HepG2 (cell line): Measurements from ENCODE around the gene UEVLD. TPM values are rescaled to one million over a fixed set of nuclear protein-coding genes. Genes with fewer than 3 reads are reported as not detected.

ENCODE experiments used
- HIC2 ChIP-seq: sonication (generic); formaldehyde crosslinking; IDR thresholded peaks from 2 replicates; pipeline ENCODE4 v1.9.0; 2022; ENCODE audit warnings: low read depth, missing genetic modification reagents
- HNRNPL ChIP-seq: fragments of 200-400 bp; formaldehyde crosslinking; IDR thresholded peaks from 2 replicates; pipeline ENCODE4 v1.6.1; 2017; ENCODE audit warnings: mild to moderate bottlenecking, low read depth, low read length
- HOXA3 ChIP-seq: sonication (generic); formaldehyde crosslinking; IDR thresholded peaks from 2 replicates; pipeline ENCODE4 v1.5.0; 2020; ENCODE audit warnings: missing genetic modification reagents
- NR2F6 ChIP-seq, 2 experiments: IDR thresholded peaks; 2 replicates each; pipeline ENCODE4 v1.6.1; 2016; ENCODE audit warnings: antibody characterized with exemption in 1 of 2, mild to moderate bottlenecking in 1 of 2
- PAWR ChIP-seq: sonication (generic); formaldehyde crosslinking; IDR thresholded peaks from 2 replicates; pipeline ENCODE4 v1.4.0; 2020; ENCODE audit warnings: missing genetic modification reagents, mild to moderate bottlenecking, borderline replicate concordance
- PRDM10 ChIP-seq: sonication (generic); formaldehyde crosslinking; IDR thresholded peaks from 2 replicates; pipeline ENCODE4 v1.4.0; 2020; ENCODE audit warnings: low read depth, missing genetic modification reagents
- RAD51 ChIP-seq: fragments of 450-650 bp; IDR thresholded peaks from 2 replicates; pipeline ENCODE4 v1.6.1; 2016; ENCODE audit warnings: borderline replicate concordance
- REST ChIP-seq, 2 experiments: IDR thresholded peaks; 2 replicates each; pipeline ENCODE4 v1.6.1; 2011 to 2012; ENCODE audit warnings: low read length in 2 of 2, borderline replicate concordance in 1 of 2, low read depth in 1 of 2, mild to moderate bottlenecking in 1 of 2, moderate library complexity in 1 of 2
- THAP11 ChIP-seq: IDR thresholded peaks from 2 replicates; pipeline ENCODE4 v1.6.1; 2016; ENCODE audit warnings: missing biosample characterization, missing genetic modification reagents
- ZNF124 ChIP-seq: sonication (generic); formaldehyde crosslinking; IDR thresholded peaks from 2 replicates; pipeline ENCODE4 v1.4.0; 2020; ENCODE audit warnings: missing genetic modification reagents
- ZNF24 ChIP-seq: fragments of 450-650 bp; IDR thresholded peaks from 2 replicates; pipeline ENCODE4 v1.6.1; 2017; ENCODE audit warnings: antibody characterized with exemption, mild to moderate bottlenecking
- ZNF607 ChIP-seq: sonication (generic); formaldehyde crosslinking; IDR thresholded peaks from 2 replicates; pipeline ENCODE4 v1.5.1; 2020; ENCODE audit warnings: missing genetic modification reagents, mild to moderate bottlenecking, borderline replicate concordance
- polyA plus RNA-seq, 8 experiments: library from polyadenylated mRNA; depleted of rRNA in 3 of 8; stranded (reverse) in 7 of 8; unstranded in 1 of 8; fragments of >200 nt; fragmentation: Illumina TruSeq in 4 of 8; extraction: Trizol in 4 of 8; gene quantifications; 2 replicates each; pipeline versions ENCODE4 v1.2.1 to v1.2.3, GENCODE V29; 2011 to 2016; ENCODE audit warnings: low read depth in 4 of 8, missing spikeins in 1 of 8, mixed read lengths in 1 of 8; ENCODE audit not compliant: insufficient read depth in 1 of 8
- total RNA-seq, 5 experiments: library from RNA; depleted of rRNA; stranded (reverse); fragments of >200 nt; fragmentation: Illumina TruSeq; extraction: Trizol; gene quantifications; 2 replicates each; pipeline ENCODE4 v1.2.3, GENCODE V29; 2016; ENCODE audit warnings: low read depth in 1 of 5
- TF ChIP-seq, protein P1 (sequence below): sonication (generic); formaldehyde crosslinking; conservative IDR thresholded peaks from 2 replicates; pipeline ENCODE4 v1.4.0; 2020; ENCODE audit warnings: missing genetic modification reagents
- TF ChIP-seq, protein P2 (sequence below): IDR thresholded peaks from 2 replicates; pipeline ENCODE4 v1.6.1; 2016; ENCODE audit warnings: missing compliant biosample characterization, missing genetic modification reagents, borderline replicate concordance

The UEVLD gene
- total and polyA plus RNA-seq, 2 of the 13 experiments (the other 11 are each of a cell fraction or from before 2014, with no cell fraction given) = 5.7 to 13.7 TPM

DNA sequence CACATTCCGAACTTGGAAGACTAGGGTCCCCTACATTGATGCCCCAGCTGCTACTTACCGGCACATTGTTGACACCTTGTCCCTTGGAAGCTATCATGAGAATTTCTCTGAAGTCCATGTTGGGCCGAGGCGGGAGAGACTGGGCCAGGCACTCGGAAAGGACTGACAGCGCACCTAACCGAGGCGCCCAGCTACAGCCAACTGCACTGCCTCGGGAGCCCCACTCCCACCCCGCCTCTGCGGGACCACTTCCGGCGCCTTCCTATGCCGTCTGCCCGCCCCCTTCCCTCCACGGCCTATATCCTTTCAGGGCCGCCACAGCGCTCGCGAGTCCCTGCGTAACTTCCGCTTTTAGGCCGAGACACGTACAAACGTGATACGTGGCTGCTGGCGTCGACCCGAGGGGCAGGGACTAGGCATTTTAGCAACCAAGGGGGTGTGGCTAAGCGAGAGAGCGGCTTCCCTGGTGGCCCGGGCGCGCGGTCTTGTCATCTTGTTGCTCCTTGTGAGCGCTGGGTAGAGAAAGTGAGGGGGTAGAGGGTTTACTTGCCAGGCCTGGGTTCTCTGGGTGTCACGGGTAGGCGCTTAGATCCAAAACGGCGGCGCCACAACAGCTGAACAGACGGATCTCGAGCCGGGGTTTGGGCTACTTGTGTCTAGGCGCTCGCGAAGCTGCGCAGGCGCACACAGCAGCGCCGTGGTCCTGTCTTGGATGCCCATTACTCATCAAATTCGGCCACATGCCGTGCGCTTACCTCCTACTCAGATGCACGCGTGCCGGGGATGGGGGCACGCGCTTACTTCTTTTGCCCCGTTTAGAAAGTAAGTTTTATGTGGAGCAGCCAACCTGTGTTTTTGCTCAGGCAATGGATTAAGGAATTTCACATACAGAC is 45.9 kb upstream of the UEVLD start, which contains the start of gene SPTY2D1 (continued):
- TF ChIP-seq HIC2 (CRISPR knock-in tag) (no peak), THAP11 (CRISPR knock-in tag) (peak; percentile 95), ZNF607 (no peak), ZNF124 (CRISPR knock-in tag) (no peak), PAWR (CRISPR knock-in tag) (no peak), RAD51 (no peak), NR2F6 (IDR thresholded peaks at IDR 0.05) (no peak; the same call in 1 of the 2 replicates), NR2F6 (CRISPR knock-in tag; IDR thresholded peaks at IDR 0.05) (peak; percentile 15; the same call in 1 of the 2 replicates), HNRNPL (no peak), REST (IDR thresholded peaks at IDR 0.05; ENCODE audit: borderline replicate concordance in 1 of 2, low read depth in 1 of 2, low read length in 2 of 2) (no peak), ZNF24 (no peak), PRDM10 (CRISPR knock-in tag) (peak; percentile 33; the same call in 1 of the 2 replicates), HOXA3 (CRISPR knock-in tag) (peak; percentile 100)
- TF ChIP-seq, protein P1, sequence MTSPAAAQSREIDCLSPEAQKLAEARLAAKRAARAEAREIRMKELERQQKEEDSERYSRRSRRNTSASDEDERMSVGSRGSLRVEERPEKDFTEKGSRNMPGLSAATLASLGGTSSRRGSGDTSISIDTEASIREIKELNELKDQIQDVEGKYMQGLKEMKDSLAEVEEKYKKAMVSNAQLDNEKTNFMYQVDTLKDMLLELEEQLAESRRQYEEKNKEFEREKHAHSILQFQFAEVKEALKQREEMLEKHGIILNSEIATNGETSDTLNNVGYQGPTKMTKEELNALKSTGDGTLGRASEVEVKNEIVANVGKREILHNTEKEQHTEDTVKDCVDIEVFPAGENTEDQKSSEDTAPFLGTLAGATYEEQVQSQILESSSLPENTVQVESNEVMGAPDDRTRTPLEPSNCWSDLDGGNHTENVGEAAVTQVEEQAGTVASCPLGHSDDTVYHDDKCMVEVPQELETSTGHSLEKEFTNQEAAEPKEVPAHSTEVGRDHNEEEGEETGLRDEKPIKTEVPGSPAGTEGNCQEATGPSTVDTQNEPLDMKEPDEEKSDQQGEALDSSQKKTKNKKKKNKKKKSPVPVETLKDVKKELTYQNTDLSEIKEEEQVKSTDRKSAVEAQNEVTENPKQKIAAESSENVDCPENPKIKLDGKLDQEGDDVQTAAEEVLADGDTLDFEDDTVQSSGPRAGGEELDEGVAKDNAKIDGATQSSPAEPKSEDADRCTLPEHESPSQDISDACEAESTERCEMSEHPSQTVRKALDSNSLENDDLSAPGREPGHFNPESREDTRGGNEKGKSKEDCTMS (CRISPR knock-in tag) = no peak
- TF ChIP-seq, protein P2, sequence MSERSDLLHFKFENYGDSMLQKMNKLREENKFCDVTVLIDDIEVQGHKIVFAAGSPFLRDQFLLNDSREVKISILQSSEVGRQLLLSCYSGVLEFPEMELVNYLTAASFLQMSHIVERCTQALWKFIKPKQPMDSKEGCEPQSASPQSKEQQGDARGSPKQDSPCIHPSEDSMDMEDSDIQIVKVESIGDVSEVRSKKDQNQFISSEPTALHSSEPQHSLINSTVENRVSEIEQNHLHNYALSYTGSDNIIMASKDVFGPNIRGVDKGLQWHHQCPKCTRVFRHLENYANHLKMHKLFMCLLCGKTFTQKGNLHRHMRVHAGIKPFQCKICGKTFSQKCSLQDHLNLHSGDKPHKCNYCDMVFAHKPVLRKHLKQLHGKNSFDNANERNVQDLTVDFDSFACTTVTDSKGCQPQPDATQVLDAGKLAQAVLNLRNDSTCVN = no peak
